Thyroid gland (tissue), 4 donors: ENCODE measurements around the gene MTG2.

Experiments
- POLR2A ChIP-seq, 2 donors: fragments of 450-650 bp; IDR thresholded peaks; one replicate each; pipeline ENCODE4 v1.6.1; 2017; ENCODE audit warnings: antibody characterized with exemption in 2 of 2, mild to moderate bottlenecking in 2 of 2, moderate library complexity in 1 of 2
- TF ChIP-seq, protein P1 (sequence below), 6 experiments: fragments of 200-600 bp in 3 of 6; fragments of 450-650 bp in 3 of 6; sonication (generic) in 3 of 6; IDR thresholded peaks; one replicate each; pipeline ENCODE4 v1.5.1; 2016 to 2019; ENCODE audit warnings: antibody characterized with exemption in 6 of 6, mild to moderate bottlenecking in 2 of 6, inconsistent platforms in 1 of 6, moderate library complexity in 1 of 6

DNA sequence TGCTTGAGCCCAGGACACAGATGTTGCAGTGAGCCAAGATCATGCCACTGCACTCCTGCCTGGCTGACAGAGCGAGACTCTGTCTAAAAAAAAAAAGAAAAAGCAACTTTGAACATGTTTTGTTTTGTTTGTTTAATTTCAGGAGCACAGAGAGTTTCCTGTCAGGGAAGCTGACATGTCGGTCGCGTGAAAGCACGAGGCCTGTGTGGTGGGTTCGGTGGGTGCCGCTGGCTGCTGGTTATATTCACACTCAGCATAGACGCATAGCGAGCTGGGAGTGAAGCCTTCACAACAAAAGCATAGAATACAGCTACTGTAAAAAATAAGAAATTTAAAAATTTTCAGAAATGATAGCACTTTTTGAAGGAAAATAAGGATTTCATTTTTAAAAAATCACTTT lies 14.5 kb downstream of the MTG2 start:
- TF ChIP-seq POLR2A (IDR thresholded peaks at IDR 0.05) = no peak
- TF ChIP-seq, protein P1, sequence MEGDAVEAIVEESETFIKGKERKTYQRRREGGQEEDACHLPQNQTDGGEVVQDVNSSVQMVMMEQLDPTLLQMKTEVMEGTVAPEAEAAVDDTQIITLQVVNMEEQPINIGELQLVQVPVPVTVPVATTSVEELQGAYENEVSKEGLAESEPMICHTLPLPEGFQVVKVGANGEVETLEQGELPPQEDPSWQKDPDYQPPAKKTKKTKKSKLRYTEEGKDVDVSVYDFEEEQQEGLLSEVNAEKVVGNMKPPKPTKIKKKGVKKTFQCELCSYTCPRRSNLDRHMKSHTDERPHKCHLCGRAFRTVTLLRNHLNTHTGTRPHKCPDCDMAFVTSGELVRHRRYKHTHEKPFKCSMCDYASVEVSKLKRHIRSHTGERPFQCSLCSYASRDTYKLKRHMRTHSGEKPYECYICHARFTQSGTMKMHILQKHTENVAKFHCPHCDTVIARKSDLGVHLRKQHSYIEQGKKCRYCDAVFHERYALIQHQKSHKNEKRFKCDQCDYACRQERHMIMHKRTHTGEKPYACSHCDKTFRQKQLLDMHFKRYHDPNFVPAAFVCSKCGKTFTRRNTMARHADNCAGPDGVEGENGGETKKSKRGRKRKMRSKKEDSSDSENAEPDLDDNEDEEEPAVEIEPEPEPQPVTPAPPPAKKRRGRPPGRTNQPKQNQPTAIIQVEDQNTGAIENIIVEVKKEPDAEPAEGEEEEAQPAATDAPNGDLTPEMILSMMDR (IDR thresholded peaks at IDR 0.05) = no peak
